ENCODE results near the gene DAAM2. TPM values are rescaled to one million over a fixed set of nuclear protein-coding genes. Genes with fewer than 3 reads are reported as not detected.

Gene DAAM2
- total RNA-seq, 1 experiment from 2014 or later = not detected

DNA sequence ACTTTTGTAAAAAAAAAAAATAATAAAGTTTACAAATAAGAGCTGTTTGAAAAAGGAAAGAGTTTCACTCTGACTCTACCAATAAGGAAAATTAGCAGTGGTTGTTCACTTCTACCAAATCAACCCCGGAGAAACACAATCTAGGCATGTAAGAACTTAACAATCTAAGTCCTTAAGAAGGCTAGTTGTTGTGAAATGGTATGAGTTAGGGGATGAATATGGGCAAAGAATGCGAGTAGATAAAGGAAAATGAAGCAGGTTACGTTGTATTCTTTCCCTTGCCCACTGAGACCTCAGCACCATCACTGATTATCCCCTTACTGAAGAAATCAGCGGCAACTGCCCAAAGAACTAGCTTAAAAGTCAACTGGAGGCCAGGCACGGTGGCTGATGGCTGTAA lies 126.7 kb downstream of the DAAM2 start:
- ChIA-PET POLR2A (no interaction called here), CTCF (no interaction called here)
- TF ChIP-seq, protein P1, sequence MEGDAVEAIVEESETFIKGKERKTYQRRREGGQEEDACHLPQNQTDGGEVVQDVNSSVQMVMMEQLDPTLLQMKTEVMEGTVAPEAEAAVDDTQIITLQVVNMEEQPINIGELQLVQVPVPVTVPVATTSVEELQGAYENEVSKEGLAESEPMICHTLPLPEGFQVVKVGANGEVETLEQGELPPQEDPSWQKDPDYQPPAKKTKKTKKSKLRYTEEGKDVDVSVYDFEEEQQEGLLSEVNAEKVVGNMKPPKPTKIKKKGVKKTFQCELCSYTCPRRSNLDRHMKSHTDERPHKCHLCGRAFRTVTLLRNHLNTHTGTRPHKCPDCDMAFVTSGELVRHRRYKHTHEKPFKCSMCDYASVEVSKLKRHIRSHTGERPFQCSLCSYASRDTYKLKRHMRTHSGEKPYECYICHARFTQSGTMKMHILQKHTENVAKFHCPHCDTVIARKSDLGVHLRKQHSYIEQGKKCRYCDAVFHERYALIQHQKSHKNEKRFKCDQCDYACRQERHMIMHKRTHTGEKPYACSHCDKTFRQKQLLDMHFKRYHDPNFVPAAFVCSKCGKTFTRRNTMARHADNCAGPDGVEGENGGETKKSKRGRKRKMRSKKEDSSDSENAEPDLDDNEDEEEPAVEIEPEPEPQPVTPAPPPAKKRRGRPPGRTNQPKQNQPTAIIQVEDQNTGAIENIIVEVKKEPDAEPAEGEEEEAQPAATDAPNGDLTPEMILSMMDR (IDR thresholded peaks at IDR 0.05; ENCODE audit: unreplicated experiment) = no peak
- Mint-ChIP-seq H3K9me3 (ENCODE audit: unreplicated experiment) (no peaks in the 10 kb centered on the region), H3K4me1 (ENCODE audit: insufficient read depth, unreplicated experiment) (peaks cover 4% of the 10 kb centered on the region), H3K4me3 (ENCODE audit: unreplicated experiment) (no peak overlapping the region), H3K27me3 (ENCODE audit: insufficient read depth, unreplicated experiment) (no peaks in the 10 kb centered on the region), H3K27ac (ENCODE audit: low read depth, unreplicated experiment) (no peak overlapping the region), H3K36me3 (ENCODE audit: insufficient read depth, unreplicated experiment) (peaks cover 6% of the 10 kb centered on the region)
- no TSS peak for BruUV-seq (replicated peaks)
- DNase-seq (ENCODE audit: unreplicated experiment) = no peak
- intact Hi-C loops (cut with micrococcal nuclease) = no loop called here

DNA sequence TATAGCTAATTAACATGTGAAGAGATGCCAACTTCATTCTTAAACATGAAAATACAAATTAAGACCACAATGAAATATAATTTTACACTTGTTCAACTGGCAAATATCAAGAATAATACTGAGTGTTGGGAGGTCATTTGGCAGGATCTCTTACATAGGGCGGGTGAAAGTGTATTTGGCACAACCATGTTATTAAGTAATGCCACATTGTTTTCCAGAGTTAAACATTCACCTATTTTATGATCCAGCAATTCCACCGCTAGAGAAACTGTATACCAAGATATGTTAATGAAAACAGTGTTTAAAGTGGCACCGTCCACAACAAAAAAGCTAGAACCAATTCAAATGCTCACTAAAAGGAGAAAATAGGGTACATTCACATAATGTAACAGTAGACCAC lies 128.0 kb downstream of the DAAM2 start:
- DNase-seq (ENCODE audit: unreplicated experiment) = no peak
- Mint-ChIP-seq H3K4me3 (ENCODE audit: unreplicated experiment) (no peak overlapping the region), H3K27ac (ENCODE audit: low read depth, unreplicated experiment) (no peak overlapping the region), H3K27me3 (ENCODE audit: insufficient read depth, unreplicated experiment) (no peaks in the 10 kb centered on the region), H3K4me1 (ENCODE audit: insufficient read depth, unreplicated experiment) (peaks cover 9% of the 10 kb centered on the region), H3K9me3 (ENCODE audit: unreplicated experiment) (no peaks in the 10 kb centered on the region), H3K36me3 (ENCODE audit: insufficient read depth, unreplicated experiment) (peaks cover 6% of the 10 kb centered on the region)
- ChIA-PET POLR2A (interaction anchor here (0.6 kb wide), 1 partner anchor 417 kb away, joined by 3 read pairs; no protein-coding TSS in a partner anchor), CTCF (interaction anchor here (0.7 to 0.9 kb wide), 2 partner anchors 31 to 277 kb away, joined by 3 to 5 read pairs; no protein-coding TSS in a partner anchor)
- no TSS peak for BruUV-seq (replicated peaks)
- intact Hi-C loops (cut with micrococcal nuclease) = no loop called here
- TF ChIP-seq, protein P1 (IDR thresholded peaks at IDR 0.05; ENCODE audit: unreplicated experiment) = no peak

DNA sequence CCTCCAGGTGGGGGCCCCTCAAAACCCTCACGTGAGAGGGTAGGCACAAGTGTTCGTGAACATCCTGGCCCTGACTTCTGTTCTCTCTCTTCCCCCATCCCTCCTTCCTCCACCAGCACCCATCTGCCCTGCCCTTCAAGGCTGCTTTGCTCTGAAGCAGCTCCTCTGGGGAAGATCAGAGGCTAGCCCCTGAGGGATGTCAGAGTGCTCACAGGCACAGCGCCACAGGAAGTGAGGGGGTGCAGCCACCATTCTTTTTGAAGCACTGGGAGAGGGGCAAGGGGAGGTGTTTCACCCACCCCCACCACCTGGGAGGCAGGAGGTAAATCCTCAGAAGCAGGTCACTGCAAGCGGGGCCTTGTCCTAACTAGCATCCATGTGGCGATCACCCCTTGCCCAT lies 130.6 kb downstream of the DAAM2 start:
- no peak for DNase-seq (ENCODE audit: unreplicated experiment)
- Mint-ChIP-seq H3K9me3 (ENCODE audit: unreplicated experiment) (no peaks in the 10 kb centered on the region), H3K4me3 (ENCODE audit: unreplicated experiment) (no peak overlapping the region), H3K27me3 (ENCODE audit: insufficient read depth, unreplicated experiment) (no peaks in the 10 kb centered on the region), H3K27ac (ENCODE audit: low read depth, unreplicated experiment) (no peak overlapping the region), H3K4me1 (ENCODE audit: insufficient read depth, unreplicated experiment) (peaks cover 23% of the 10 kb centered on the region), H3K36me3 (ENCODE audit: insufficient read depth, unreplicated experiment) (peaks cover 12% of the 10 kb centered on the region)
- POLR2A ChIA-PET = no interaction called here
- CTCF ChIA-PET = interaction anchor here (0.5 to 1.7 kb wide), 3 partner anchors 57 to 592 kb away, joined by 4 to 7 read pairs (median 6); no protein-coding TSS in a partner anchor
- BruUV-seq (replicated peaks) = no TSS peak
- intact Hi-C loops (cut with micrococcal nuclease) = no loop called here
- TF ChIP-seq, protein P1 (IDR thresholded peaks at IDR 0.05; ENCODE audit: unreplicated experiment) = no peak

GRCh38 chr6:39923394-39923793 lies 131.2 kb downstream of the DAAM2 start:
- intact Hi-C loops (cut with micrococcal nuclease) = no loop called here
- peaks cover 23% of the 10 kb centered on the region for H3K4me1 Mint-ChIP-seq (ENCODE audit: insufficient read depth, unreplicated experiment)
- POLR2A ChIA-PET = interaction anchor here (0.7 kb wide), 1 partner anchor 271 kb away, joined by 4 read pairs; no protein-coding TSS in a partner anchor
- TF ChIP-seq, protein P1 (IDR thresholded peaks at IDR 0.05; ENCODE audit: unreplicated experiment) = no peak
- H3K27me3 Mint-ChIP-seq (ENCODE audit: insufficient read depth, unreplicated experiment) = no peaks in the 10 kb centered on the region
- CTCF ChIA-PET = interaction anchor here (0.5 to 1.7 kb wide), 2 partner anchors 562 to 591 kb away, joined by 6 to 7 read pairs; no protein-coding TSS in a partner anchor
- no peak overlapping the region for H3K4me3 Mint-ChIP-seq (ENCODE audit: unreplicated experiment)
- H3K27ac Mint-ChIP-seq (ENCODE audit: low read depth, unreplicated experiment) = no peak overlapping the region
- H3K36me3 Mint-ChIP-seq (ENCODE audit: insufficient read depth, unreplicated experiment) = peaks cover 12% of the 10 kb centered on the region
- DNase-seq (ENCODE audit: unreplicated experiment) = peak; percentile 48
- no TSS peak for BruUV-seq (replicated peaks)
- H3K9me3 Mint-ChIP-seq (ENCODE audit: unreplicated experiment) = no peaks in the 10 kb centered on the region
